ENCODE measurements around the gene TTC23L.

Gene TTC23L

DNA sequence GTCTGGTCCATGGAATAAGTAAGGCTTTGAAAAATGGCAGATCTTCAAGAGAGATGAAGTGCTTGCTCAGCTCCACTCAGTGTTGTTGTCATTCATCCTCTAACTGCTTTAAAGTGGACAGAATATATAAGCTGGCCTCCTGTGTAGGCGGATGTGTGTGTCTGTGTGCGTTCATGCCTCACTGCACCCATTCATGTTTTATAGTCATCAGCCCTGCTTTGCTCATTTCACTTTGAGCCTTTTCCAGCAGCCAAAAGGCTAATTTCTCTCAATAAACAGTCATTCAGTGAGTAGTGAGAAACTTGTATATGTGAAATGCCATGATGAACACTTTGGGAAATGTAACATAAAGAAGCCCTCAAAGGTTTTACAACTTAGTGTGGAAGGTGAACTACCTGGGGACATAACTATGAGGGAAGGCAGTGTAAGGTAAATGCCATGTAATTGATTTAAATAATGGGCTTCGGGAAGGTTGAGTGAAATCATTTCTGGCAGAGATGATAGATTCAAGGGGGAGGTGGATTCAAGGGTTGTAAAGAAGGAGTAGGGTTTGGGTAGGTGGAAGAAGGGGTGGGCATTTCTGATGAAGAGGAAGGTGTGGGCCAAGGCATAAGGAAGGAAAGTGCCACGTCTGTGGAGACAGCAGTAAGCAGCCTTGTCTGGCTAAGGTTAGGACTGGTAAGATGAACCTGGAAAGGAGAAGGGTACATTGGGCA, 15.7 kb downstream of the TTC23L start:
- no peak overlapping the region for H3K18ac ChIP-seq (ENCODE audit: low read length)
- no peak overlapping the region for H3K4me2 ChIP-seq (ENCODE audit: insufficient read depth, low read length, poor library complexity, severe bottlenecking)
- no peak overlapping the region for H2BK120ac ChIP-seq (ENCODE audit: low read depth, low read length)
- H3K4me3 ChIP-seq (ENCODE audit: low read length in 2 of 2), result no peak overlapping the region
- WGBS, 2 donors (ENCODE audit: extremely low coverage in 2 of 2, insufficient read length in 2 of 2, insufficient replicate concordance in 1 of 2), result no CpG with 5 or more reads among the region's 4 CpGs
- no peak overlapping the region for H3K9ac ChIP-seq (ENCODE audit: low read depth, low read length, poor library complexity)
- no peak overlapping the region for H2BK12ac ChIP-seq (ENCODE audit: low read length)
- no peak overlapping the region for H2BK15ac ChIP-seq (ENCODE audit: low read length)
- peak overlapping the region; percentile 7 for H2AFZ ChIP-seq (ENCODE audit: low read length)
- H4K8ac ChIP-seq (ENCODE audit: low read depth, low read length), result no peak overlapping the region
- H3K27me3 ChIP-seq (ENCODE audit: control insufficient read depth in 3 of 3, insufficient read depth in 3 of 3, low read depth in 1 of 3, low read length in 3 of 3), result no peaks in the 10 kb centered on the region
- H3K9me3 ChIP-seq (replicated peaks in 1 of 2; ENCODE audit: control insufficient read depth in 2 of 2, insufficient read depth in 1 of 2, low read depth in 1 of 2, low read length in 2 of 2), result no peaks in the 10 kb centered on the region
- H4K91ac ChIP-seq (ENCODE audit: low read depth, low read length, poor library complexity), result no peak overlapping the region
- no peak overlapping the region for H3K14ac ChIP-seq (ENCODE audit: low read length)
- no peak overlapping the region for H3K4ac ChIP-seq (ENCODE audit: low read length)
- no peaks in the 10 kb centered on the region for H3K79me1 ChIP-seq (ENCODE audit: low read depth, low read length)
- no peak overlapping the region for H2BK5ac ChIP-seq (ENCODE audit: low read length)
- peak; percentile 35 for DNase-seq (ENCODE audit: low spot score)
- H2AK5ac ChIP-seq (ENCODE audit: low read depth, low read length), result no peak overlapping the region
- no peak overlapping the region for H3K23ac ChIP-seq (ENCODE audit: low read depth, low read length, poor library complexity)
- no peaks in the 10 kb centered on the region for H3K36me3 ChIP-seq (replicated peaks in 1 of 2; ENCODE audit: control insufficient read depth in 2 of 2, insufficient read depth in 2 of 2, low read length in 2 of 2)
- peaks cover 0 to 16% of the 10 kb centered on the region in 2 donors for H3K4me1 ChIP-seq (ENCODE audit: control insufficient read depth in 2 of 2, insufficient read depth in 1 of 2, low read depth in 1 of 2, low read length in 2 of 2)
- H3K27ac ChIP-seq (replicated peaks; ENCODE audit: low read length), result no peak overlapping the region

- Histone ChIP-seq H2BK120ac (ENCODE audit: low read depth, low read length) (no peak overlapping the region), H3K27me3 (ENCODE audit: control insufficient read depth in 3 of 3, insufficient read depth in 3 of 3, low read depth in 1 of 3, low read length in 3 of 3) (no peaks in the 10 kb centered on the region), H3K36me3 (replicated peaks in 1 of 2; ENCODE audit: control insufficient read depth in 2 of 2, insufficient read depth in 2 of 2, low read length in 2 of 2) (no peaks in the 10 kb centered on the region), H3K9me3 (replicated peaks in 1 of 2; ENCODE audit: control insufficient read depth in 2 of 2, insufficient read depth in 1 of 2, low read depth in 1 of 2, low read length in 2 of 2) (no peaks in the 10 kb centered on the region), H3K23ac (ENCODE audit: low read depth, low read length, poor library complexity) (no peak overlapping the region), H2BK5ac (ENCODE audit: low read length) (no peak overlapping the region), H3K4me3 (ENCODE audit: low read length in 2 of 2) (no peak overlapping the region), H2AFZ (ENCODE audit: low read length) (no peak overlapping the region), H3K27ac (replicated peaks; ENCODE audit: low read length) (no peak overlapping the region), H2AK5ac (ENCODE audit: low read depth, low read length) (no peak overlapping the region), H3K79me1 (ENCODE audit: low read depth, low read length) (no peaks in the 10 kb centered on the region), H3K9ac (ENCODE audit: low read depth, low read length, poor library complexity) (no peak overlapping the region), H3K4me1 (ENCODE audit: control insufficient read depth in 2 of 2, insufficient read depth in 1 of 2, low read depth in 1 of 2, low read length in 2 of 2) (peaks cover 0 to 16% of the 10 kb centered on the region in 2 donors), H3K4ac (ENCODE audit: low read length) (no peak overlapping the region), H4K91ac (ENCODE audit: low read depth, low read length, poor library complexity) (no peak overlapping the region), H2BK15ac (ENCODE audit: low read length) (no peak overlapping the region), H4K8ac (ENCODE audit: low read depth, low read length) (no peak overlapping the region), H3K18ac (ENCODE audit: low read length) (no peak overlapping the region), H2BK12ac (ENCODE audit: low read length) (no peak overlapping the region), H3K4me2 (ENCODE audit: insufficient read depth, low read length, poor library complexity, severe bottlenecking) (no peak overlapping the region), H3K14ac (ENCODE audit: low read length) (no peak overlapping the region)
- no peak for DNase-seq (ENCODE audit: low spot score)
- no CpG with 5 or more reads among the region's 3 CpGs for WGBS, 2 donors (ENCODE audit: extremely low coverage in 2 of 2, insufficient read length in 2 of 2, insufficient replicate concordance in 1 of 2)
Measured at GRCh38 chr5:34857161-34857560, 18.2 kb downstream of the TTC23L start.

GRCh38 chr5:34857894-34858293, 18.9 kb downstream of the TTC23L start:
- no peaks in the 10 kb centered on the region for H3K9me3 ChIP-seq (replicated peaks in 1 of 2; ENCODE audit: control insufficient read depth in 2 of 2, insufficient read depth in 1 of 2, low read depth in 1 of 2, low read length in 2 of 2)
- H3K4me1 ChIP-seq (ENCODE audit: control insufficient read depth in 2 of 2, insufficient read depth in 1 of 2, low read depth in 1 of 2, low read length in 2 of 2), result peaks cover 0 to 16% of the 10 kb centered on the region in 2 donors
- no peak overlapping the region for H3K9ac ChIP-seq (ENCODE audit: low read depth, low read length, poor library complexity)
- no peak overlapping the region for H2BK15ac ChIP-seq (ENCODE audit: low read length)
- no peak for DNase-seq (ENCODE audit: low spot score)
- WGBS, 2 donors (ENCODE audit: extremely low coverage in 2 of 2, insufficient read length in 2 of 2, insufficient replicate concordance in 1 of 2), result no CpG with 5 or more reads among the region's 1 CpG
- no peak overlapping the region for H4K8ac ChIP-seq (ENCODE audit: low read depth, low read length)
- no peak overlapping the region for H2BK5ac ChIP-seq (ENCODE audit: low read length)
- no peaks in the 10 kb centered on the region for H3K36me3 ChIP-seq (replicated peaks in 1 of 2; ENCODE audit: control insufficient read depth in 2 of 2, insufficient read depth in 2 of 2, low read length in 2 of 2)
- H3K4ac ChIP-seq (ENCODE audit: low read length), result no peak overlapping the region
- H3K18ac ChIP-seq (ENCODE audit: low read length), result no peak overlapping the region
- no peak overlapping the region for H4K91ac ChIP-seq (ENCODE audit: low read depth, low read length, poor library complexity)
- no peak overlapping the region for H3K4me2 ChIP-seq (ENCODE audit: insufficient read depth, low read length, poor library complexity, severe bottlenecking)
- H2BK120ac ChIP-seq (ENCODE audit: low read depth, low read length), result no peak overlapping the region
- no peak overlapping the region for H2AK5ac ChIP-seq (ENCODE audit: low read depth, low read length)
- H3K14ac ChIP-seq (ENCODE audit: low read length), result no peak overlapping the region
- H3K23ac ChIP-seq (ENCODE audit: low read depth, low read length, poor library complexity), result no peak overlapping the region
- H3K4me3 ChIP-seq (ENCODE audit: low read length in 2 of 2), result no peak overlapping the region
- H3K79me1 ChIP-seq (ENCODE audit: low read depth, low read length), result no peaks in the 10 kb centered on the region
- H3K27me3 ChIP-seq (ENCODE audit: control insufficient read depth in 3 of 3, insufficient read depth in 3 of 3, low read depth in 1 of 3, low read length in 3 of 3), result no peaks in the 10 kb centered on the region
- H2BK12ac ChIP-seq (ENCODE audit: low read length), result no peak overlapping the region
- H2AFZ ChIP-seq (ENCODE audit: low read length), result no peak overlapping the region
- no peak overlapping the region for H3K27ac ChIP-seq (replicated peaks; ENCODE audit: low read length)

DNA sequence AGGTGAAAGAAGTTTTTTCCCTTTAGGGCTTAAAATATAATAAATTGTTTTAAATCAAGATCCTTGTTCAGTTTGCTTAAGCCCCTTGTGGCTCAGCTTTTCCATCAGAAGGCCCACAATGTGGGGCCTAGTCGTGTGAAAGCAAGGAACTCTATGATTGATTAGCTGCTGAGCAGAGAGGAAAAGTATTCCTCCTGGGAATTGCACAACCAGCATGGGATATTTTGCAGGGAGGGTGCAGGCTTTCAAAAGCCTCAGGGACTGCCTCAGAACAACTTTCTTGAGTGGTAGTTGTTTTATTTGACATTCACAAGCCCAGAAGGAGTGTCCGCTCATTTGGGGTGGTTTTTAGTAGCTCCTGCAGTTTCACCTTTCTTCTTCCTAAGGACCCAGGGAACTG, 19.8 kb downstream of the TTC23L start:
- Histone ChIP-seq H3K9me3 (replicated peaks in 1 of 2; ENCODE audit: control insufficient read depth in 2 of 2, insufficient read depth in 1 of 2, low read depth in 1 of 2, low read length in 2 of 2) (no peaks in the 10 kb centered on the region), H4K8ac (ENCODE audit: low read depth, low read length) (no peak overlapping the region), H4K91ac (ENCODE audit: low read depth, low read length, poor library complexity) (no peak overlapping the region), H3K4me2 (ENCODE audit: insufficient read depth, low read length, poor library complexity, severe bottlenecking) (no peak overlapping the region), H3K79me1 (ENCODE audit: low read depth, low read length) (no peaks in the 10 kb centered on the region), H3K27me3 (ENCODE audit: control insufficient read depth in 3 of 3, insufficient read depth in 3 of 3, low read depth in 1 of 3, low read length in 3 of 3) (no peaks in the 10 kb centered on the region), H2BK12ac (ENCODE audit: low read length) (no peak overlapping the region), H3K18ac (ENCODE audit: low read length) (no peak overlapping the region), H3K14ac (ENCODE audit: low read length) (no peak overlapping the region), H3K36me3 (replicated peaks in 1 of 2; ENCODE audit: control insufficient read depth in 2 of 2, insufficient read depth in 2 of 2, low read length in 2 of 2) (no peaks in the 10 kb centered on the region), H2BK120ac (ENCODE audit: low read depth, low read length) (no peak overlapping the region), H3K4ac (ENCODE audit: low read length) (no peak overlapping the region), H3K4me1 (ENCODE audit: control insufficient read depth in 2 of 2, insufficient read depth in 1 of 2, low read depth in 1 of 2, low read length in 2 of 2) (peaks cover 0 to 13% of the 10 kb centered on the region in 2 donors), H3K4me3 (ENCODE audit: low read length in 2 of 2) (no peak overlapping the region), H3K23ac (ENCODE audit: low read depth, low read length, poor library complexity) (no peak overlapping the region), H3K27ac (replicated peaks; ENCODE audit: low read length) (no peak overlapping the region), H2BK15ac (ENCODE audit: low read length) (no peak overlapping the region), H2AFZ (ENCODE audit: low read length) (no peak overlapping the region), H2AK5ac (ENCODE audit: low read depth, low read length) (no peak overlapping the region), H2BK5ac (ENCODE audit: low read length) (no peak overlapping the region), H3K9ac (ENCODE audit: low read depth, low read length, poor library complexity) (no peak overlapping the region)
- WGBS, 2 donors (ENCODE audit: extremely low coverage in 2 of 2, insufficient read length in 2 of 2, insufficient replicate concordance in 1 of 2), result no CpG with 5 or more reads among the region's 2 CpGs
- DNase-seq (ENCODE audit: low spot score), result no peak
